ENCODE data around the gene PIGR. TPM values are rescaled to one million over a fixed set of nuclear protein-coding genes. Genes with fewer than 3 reads are reported as not detected.

The PIGR gene
- polyA plus RNA-seq, 1 donor (not counting 4 experiments of a cell fraction or from before 2014, with no cell fraction given) = 0.01 TPM

GRCh38 chr1:206883160-206883559 is 63.1 kb downstream of the PIGR start:
- peaks cover 1% of the 10 kb centered on the region for H3K9me3 ChIP-seq (ENCODE audit: control insufficient read depth, low read depth, low read length)
- no peak overlapping the region for H3K4me3 ChIP-seq (ENCODE audit: control insufficient read depth in 2 of 3, extremely low read depth in 1 of 3, insufficient read depth in 2 of 3, low read depth in 1 of 3, low read length in 3 of 3)
- H3K27me3 ChIP-seq (ENCODE audit: control insufficient read depth, extremely low read depth, insufficient read depth, low read length) = no peaks in the 10 kb centered on the region
- no peak overlapping the region for H3K4me2 ChIP-seq (ENCODE audit: control insufficient read depth, extremely low read depth, insufficient read depth, low read depth, low read length)
- dilution Hi-C loops (cut with MboI; ENCODE audit: extremely low pct_ligation_motif_present, low sequenced_read_pairs) = no loop called here
- DNase-seq (ENCODE audit: low read depth, low spot score) (no peak), FAIRE-seq (no peak)
- no peak overlapping the region for H3K9ac ChIP-seq (ENCODE audit: control insufficient read depth, extremely low read depth, insufficient read depth, low read length)
- no peak overlapping the region for H2AFZ ChIP-seq (ENCODE audit: control insufficient read depth, low read length)
- no peaks in the 10 kb centered on the region for H3K9me1 ChIP-seq (ENCODE audit: control insufficient read depth, extremely low read depth, insufficient read depth, low read length)
- H3K27ac ChIP-seq (ENCODE audit: control insufficient read depth, insufficient read depth, low read length) = no peak overlapping the region
- no peaks in the 10 kb centered on the region for H4K20me1 ChIP-seq (ENCODE audit: control insufficient read depth, extremely low read depth, insufficient read depth, low read length)
- no peaks in the 10 kb centered on the region for H3K36me3 ChIP-seq (ENCODE audit: control insufficient read depth in 2 of 2, extremely low read depth in 1 of 2, insufficient read depth in 2 of 2, low read length in 2 of 2)
- peaks cover 27% of the 10 kb centered on the region for H3K4me1 ChIP-seq (ENCODE audit: control insufficient read depth, extremely low read depth, insufficient read depth, low read length)
- H3K79me2 ChIP-seq (ENCODE audit: control insufficient read depth, insufficient read depth, low read length) = no peaks in the 10 kb centered on the region
- TF ChIP-seq CTCF (optimal IDR thresholded peaks at IDR 0.05 in 1 of 3, IDR thresholded peaks at IDR 0.05 in 1 of 3, conservative IDR thresholded peaks at IDR 0.05 in 1 of 3; ENCODE audit: extremely low read depth in 1 of 3, insufficient read depth in 2 of 3, low read length in 3 of 3) (no peak), EZH2 (IDR thresholded peaks at IDR 0.05; ENCODE audit: low read length) (no peak)

- no peak for FAIRE-seq
- Histone ChIP-seq H3K4me2 (ENCODE audit: control insufficient read depth, extremely low read depth, insufficient read depth, low read depth, low read length) (no peak overlapping the region), H3K27ac (ENCODE audit: control insufficient read depth, insufficient read depth, low read length) (no peak overlapping the region), H3K9me3 (ENCODE audit: control insufficient read depth, low read depth, low read length) (peaks cover 2% of the 10 kb centered on the region), H3K4me1 (ENCODE audit: control insufficient read depth, extremely low read depth, insufficient read depth, low read length) (peaks cover 21% of the 10 kb centered on the region), H2AFZ (ENCODE audit: control insufficient read depth, low read length) (no peak overlapping the region), H4K20me1 (ENCODE audit: control insufficient read depth, extremely low read depth, insufficient read depth, low read length) (no peaks in the 10 kb centered on the region), H3K9me1 (ENCODE audit: control insufficient read depth, extremely low read depth, insufficient read depth, low read length) (no peaks in the 10 kb centered on the region), H3K79me2 (ENCODE audit: control insufficient read depth, insufficient read depth, low read length) (no peaks in the 10 kb centered on the region), H3K27me3 (ENCODE audit: control insufficient read depth, extremely low read depth, insufficient read depth, low read length) (no peaks in the 10 kb centered on the region), H3K9ac (ENCODE audit: control insufficient read depth, extremely low read depth, insufficient read depth, low read length) (no peak overlapping the region), H3K4me3 (ENCODE audit: control insufficient read depth in 2 of 3, extremely low read depth in 1 of 3, insufficient read depth in 2 of 3, low read depth in 1 of 3, low read length in 3 of 3) (no peak overlapping the region), H3K36me3 (ENCODE audit: control insufficient read depth in 2 of 2, extremely low read depth in 1 of 2, insufficient read depth in 2 of 2, low read length in 2 of 2) (no peaks in the 10 kb centered on the region)
- dilution Hi-C loops (cut with MboI; ENCODE audit: extremely low pct_ligation_motif_present, low sequenced_read_pairs) = no loop called here
- no peak for DNase-seq (ENCODE audit: low read depth, low spot score)
- TF ChIP-seq EZH2 (IDR thresholded peaks at IDR 0.05; ENCODE audit: low read length) (no peak), CTCF (optimal IDR thresholded peaks at IDR 0.05 in 1 of 3, IDR thresholded peaks at IDR 0.05 in 1 of 3, conservative IDR thresholded peaks at IDR 0.05 in 1 of 3; ENCODE audit: extremely low read depth in 1 of 3, insufficient read depth in 2 of 3, low read length in 3 of 3) (peak in 1 of 3 experiments; percentile 24)
These were observed 63.7 kb downstream of the PIGR start for GRCh38 chr1:206882555-206882954.

Data from keratinocyte (primary cell).